Right atrium auricular region (tissue), 2 donors: Measurements from ENCODE around the gene RBMS2. TPM values are rescaled to one million over a fixed set of nuclear protein-coding genes. Genes with fewer than 3 reads are reported as not detected.

Experiments used
- DNase-seq: peaks from one replicate; pipeline ENCODE4 v3.0.0-alpha.2; 2019; ENCODE audit warnings: low spot score
- H3K27ac ChIP-seq, 2 donors: fragments of 200-600 bp; sonication (generic); 1 replicate in 1 of 2; 2 replicates in 1 of 2; pipeline ENCODE4 v1.5.1; 2016 to 2019
- H3K27me3 ChIP-seq, 2 donors: fragments of 200-600 bp; sonication (generic); one replicate each; pipeline versions ENCODE4 v1.5.1 to v1.6.0; 2017 to 2019
- H3K36me3 ChIP-seq: fragments of 200-600 bp; sonication (generic); one replicate; pipeline ENCODE4 v1.5.1; 2016
- H3K4me1 ChIP-seq, 2 donors: fragments of 200-600 bp; sonication (generic); one replicate each; pipeline versions ENCODE4 v1.5.1 to v1.6.0; 2017 to 2019
- H3K4me3 ChIP-seq, 2 donors: fragments of 200-600 bp; sonication (generic); 1 replicate in 1 of 2; 2 replicates in 1 of 2; pipeline ENCODE4 v1.5.1; 2017 to 2019; ENCODE audit warnings: mild to moderate bottlenecking in 1 of 2, moderate library complexity in 1 of 2
- H3K9me3 ChIP-seq, 2 donors: fragments of 200-600 bp; sonication (generic); one replicate each; pipeline ENCODE4 v1.5.1; 2019
- CTCF ChIP-seq, 2 donors: fragments of 200-600 bp; sonication (generic); IDR thresholded peaks; one replicate each; pipeline ENCODE4 v1.5.1; 2019; ENCODE audit warnings: antibody characterized with exemption in 2 of 2
- total RNA-seq, 2 donors: library from RNA; depleted of rRNA; stranded (reverse); fragments of >200 nt; gene quantifications; one replicate each; pipeline ENCODE4 v1.1.0, GENCODE V29; 2016

RBMS2 gene
- total RNA-seq, 2 donors from 2014 or later, result 12.8 to 28.5 TPM

- Histone ChIP-seq H3K4me1 (no peaks in the 10 kb centered on the region), H3K27me3 (no peaks in the 10 kb centered on the region), H3K4me3 (no peak overlapping the region), H3K9me3 (no peaks in the 10 kb centered on the region), H3K27ac (no peak overlapping the region), H3K36me3 (no peaks in the 10 kb centered on the region)
- TF ChIP-seq CTCF (IDR thresholded peaks at IDR 0.05), result no peak
- no peak for DNase-seq
These were observed 42.0 kb upstream of the RBMS2 start for GRCh38 chr12:56479625-56480024.

- no peak for DNase-seq
- Histone ChIP-seq H3K36me3 (no peaks in the 10 kb centered on the region), H3K27me3 (no peaks in the 10 kb centered on the region), H3K4me1 (peaks cover 0 to 6% of the 10 kb centered on the region in 2 donors), H3K27ac (no peak overlapping the region), H3K4me3 (no peak overlapping the region), H3K9me3 (no peaks in the 10 kb centered on the region)
- TF ChIP-seq CTCF (IDR thresholded peaks at IDR 0.05), result no peak
These were observed 37.1 kb upstream of the RBMS2 start for GRCh38 chr12:56484566-56484965.

GRCh38 chr12:56486694-56487093 lies 34.9 kb upstream of the RBMS2 start:
- no peaks in the 10 kb centered on the region for H3K9me3 ChIP-seq
- no peak overlapping the region for H3K4me3 ChIP-seq
- no peaks in the 10 kb centered on the region for H3K27me3 ChIP-seq
- no peak for TF ChIP-seq CTCF (IDR thresholded peaks at IDR 0.05)
- no peak for DNase-seq
- H3K36me3 ChIP-seq, result no peaks in the 10 kb centered on the region
- no peak overlapping the region for H3K27ac ChIP-seq
- H3K4me1 ChIP-seq, result peaks cover 0 to 6% of the 10 kb centered on the region in 2 donors

GRCh38 chr12:56487448-56488040 lies 34.1 kb upstream of the RBMS2 start:
- H3K27ac ChIP-seq, result peak overlapping the region in 1 of 2 donors; percentile 15
- no peaks in the 10 kb centered on the region for H3K36me3 ChIP-seq
- peak overlapping the region; percentile 55 to 64 for H3K4me3 ChIP-seq
- peaks cover 0 to 6% of the 10 kb centered on the region in 2 donors for H3K4me1 ChIP-seq
- no peaks in the 10 kb centered on the region for H3K9me3 ChIP-seq
- DNase-seq, result no peak
- no peak for TF ChIP-seq CTCF (IDR thresholded peaks at IDR 0.05)
- H3K27me3 ChIP-seq, result no peaks in the 10 kb centered on the region

- Histone ChIP-seq H3K9me3 (no peaks in the 10 kb centered on the region), H3K27me3 (no peaks in the 10 kb centered on the region), H3K4me1 (peaks cover 0 to 6% of the 10 kb centered on the region in 2 donors), H3K27ac (peak within 1 kb of the TSS in 1 of 2 donors; percentile 15), H3K4me3 (peak within 1 kb of the TSS; percentile 55 to 64), H3K36me3 (no peaks in the 10 kb centered on the region)
- TF ChIP-seq CTCF (IDR thresholded peaks at IDR 0.05), result no peak
- DNase-seq, result peak; percentile 84
These were observed 33.3 kb upstream of the RBMS2 start, which contains the start of gene GLS2 for GRCh38 chr12:56488041-56488955. GLS2 (minus strand) TSS chr12:56488161; CDS start chr12:56488118, 43 bp downstream.
